ENCODE data around the gene RENBP.

The RENBP gene

GRCh38 chrX:153889123-153889522 lies 55.3 kb downstream of the RENBP start:
- no peak for DNase-seq (ENCODE audit: low read depth in 2 of 2)

GRCh38 chrX:153888344-153888743 lies 56.1 kb downstream of the RENBP start:
- no peak for DNase-seq (ENCODE audit: low read depth in 2 of 2)

- no peak for DNase-seq (ENCODE audit: low read depth in 2 of 2)
These were observed 57.1 kb downstream of the RENBP start for GRCh38 chrX:153887385-153887784.

GRCh38 chrX:153886915-153887314 lies 57.5 kb downstream of the RENBP start:
- DNase-seq (ENCODE audit: low read depth in 2 of 2) = no peak

- no peak for DNase-seq (ENCODE audit: low read depth in 2 of 2)
These were observed 58.2 kb downstream of the RENBP start, which contains the start of gene L1CAM for GRCh38 chrX:153885968-153886903. TSS of gene L1CAM (minus strand) at chrX:153886173. CDS start at chrX:153875836, 10,337 bp downstream.

Measured in stimulated activated CD8-positive, alpha-beta memory T cell treated with anti-CD3 and anti-CD28 coated beads, Interleukin-2, amount 100 ng/mL, for 48 hours (primary cell).